Ramos (cell line): ENCODE results near the gene ERBB2.
"Not testable (repeated sequence)": the region's sequence is repeated elsewhere in the genome, so short reads cannot be mapped to it uniquely, and the experiment has no call there.

Source experiments
- in situ Hi-C: fragments of 300-500 bp; cut with MboI; formaldehyde crosslinking; loops from one replicate; pipeline ENCODE4 v1.14.3; 2022; ENCODE audit warnings: low sequenced_read_pairs; ENCODE audit not compliant: unreplicated experiment

Gene ERBB2

DNA sequence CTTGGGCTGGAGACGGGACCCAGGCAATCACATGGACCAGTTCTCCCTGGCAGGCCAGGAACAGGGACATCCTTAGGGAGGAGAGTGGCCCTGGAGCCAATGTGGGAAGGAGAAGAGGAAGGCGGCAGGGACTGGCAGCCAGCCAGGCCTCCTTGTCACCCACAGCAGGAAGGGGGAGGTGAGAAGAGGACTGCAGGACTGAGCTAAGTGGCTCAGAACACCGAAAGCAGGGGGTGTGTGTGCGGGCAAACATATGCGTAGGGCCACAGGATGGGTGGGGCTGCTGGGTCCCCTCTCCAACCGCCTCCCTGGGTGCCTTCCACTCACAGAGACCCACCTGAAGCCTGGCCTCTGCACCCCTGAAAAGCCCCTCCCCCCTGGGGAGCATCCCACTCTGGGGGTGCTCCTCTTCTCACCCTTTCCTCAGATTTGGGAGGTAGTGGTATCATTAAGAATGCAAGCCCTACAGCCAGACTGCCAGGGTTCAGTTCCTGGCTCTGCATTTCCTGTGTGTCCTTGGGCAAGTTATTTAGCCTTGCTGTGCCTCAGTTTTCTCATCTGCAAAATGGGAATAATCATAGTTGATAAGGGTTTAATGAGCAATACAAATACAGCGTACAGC is 23.6 kb upstream of the ERBB2 start:
- in situ Hi-C loops: no loop called here

DNA sequence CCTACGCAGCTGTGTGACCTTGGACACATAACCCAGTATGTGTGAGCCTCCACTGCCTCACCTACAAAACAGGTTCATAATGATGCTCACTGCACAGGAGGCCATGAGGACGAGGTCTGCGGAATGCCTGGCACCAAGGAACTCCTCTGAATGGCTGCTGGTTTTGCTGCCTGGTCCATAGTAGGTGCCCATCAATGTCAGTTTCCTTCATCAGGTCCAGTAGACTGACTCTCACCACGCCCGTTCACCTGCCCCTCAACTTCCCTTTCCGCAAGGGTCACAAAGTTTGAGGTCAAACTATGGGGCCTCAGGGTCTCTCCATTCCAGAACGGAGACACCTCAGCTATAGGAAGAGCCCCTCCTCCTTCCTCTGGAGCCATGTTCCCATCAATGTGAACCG is 22.8 kb upstream of the ERBB2 start:
- in situ Hi-C loops: no loop called here

DNA sequence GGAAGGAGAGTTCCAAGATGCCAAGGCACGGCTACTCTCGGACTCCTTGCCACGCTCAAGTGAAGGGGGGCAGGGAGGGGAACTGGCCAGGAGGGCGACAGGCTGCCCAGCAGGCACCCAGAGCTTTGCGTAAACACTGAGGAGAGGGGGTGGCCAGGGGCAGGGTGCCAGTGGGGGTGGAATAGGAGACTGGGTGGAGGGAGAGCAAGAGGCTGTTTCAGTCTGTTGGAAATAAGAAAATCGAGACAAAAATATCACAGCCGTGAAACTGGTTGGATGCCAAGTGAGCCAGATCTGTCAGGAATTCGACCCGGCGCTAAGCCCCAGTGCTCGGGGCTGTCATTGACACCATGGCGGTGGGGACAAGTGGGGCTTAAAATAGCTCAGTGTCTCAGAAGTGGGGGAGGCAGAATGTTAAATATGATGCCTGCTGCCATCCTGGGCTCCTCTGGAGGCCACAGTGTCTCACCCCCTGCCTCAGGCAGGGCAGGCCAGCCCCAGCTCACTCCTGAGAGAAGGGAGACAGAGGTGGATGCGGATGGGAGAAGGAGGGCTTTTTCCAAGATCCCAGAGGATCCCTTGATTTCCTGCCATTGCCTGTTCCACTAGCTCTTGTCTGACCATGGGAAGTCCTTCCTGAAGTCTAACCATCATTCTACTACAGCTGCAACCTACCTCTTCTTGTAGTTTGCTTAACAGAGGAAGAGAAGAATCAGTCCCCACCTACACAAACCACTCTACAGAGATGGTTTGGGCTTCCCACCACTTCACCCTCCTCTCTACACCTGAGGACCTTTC is 22.1 kb upstream of the ERBB2 start:
- in situ Hi-C loops: no loop called here

DNA sequence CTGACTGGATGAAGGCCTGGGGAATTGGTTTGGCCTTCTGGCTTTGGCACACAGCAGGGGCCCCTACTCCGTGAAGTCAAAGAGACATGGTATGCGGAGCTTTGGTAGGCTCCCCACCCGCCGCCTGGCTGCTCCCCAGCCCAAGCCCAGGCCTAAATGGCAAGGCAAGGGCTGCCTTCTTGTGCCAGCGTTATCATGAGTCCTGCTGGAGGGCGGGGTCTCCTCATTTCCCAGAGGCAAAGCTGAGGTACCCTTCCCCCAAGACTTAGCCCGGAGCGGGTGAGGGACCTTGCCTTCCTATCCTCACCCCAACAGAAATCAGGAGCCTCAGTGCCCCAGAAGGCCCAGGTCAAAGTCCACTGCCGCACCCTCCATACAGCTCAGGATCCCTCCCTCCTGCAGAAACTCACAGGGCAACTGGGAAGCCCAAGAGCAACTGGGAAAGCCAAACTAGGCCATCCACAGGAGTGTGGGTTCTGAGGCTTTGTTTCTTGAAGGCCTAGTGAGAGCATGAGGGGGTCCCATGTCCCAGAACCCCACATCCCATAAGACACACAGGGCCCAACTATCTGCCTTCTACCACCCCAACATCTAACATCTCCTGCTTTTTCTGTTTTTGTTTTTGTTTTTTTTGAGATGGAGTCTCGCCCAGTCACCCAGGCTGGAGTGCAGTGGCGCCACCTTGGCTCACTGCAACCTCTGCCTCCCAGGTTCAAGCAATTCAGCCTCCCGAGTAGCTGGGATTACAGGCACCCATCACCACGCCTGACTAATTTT is 21.3 kb upstream of the ERBB2 start:
- in situ Hi-C loops: no loop called here

DNA sequence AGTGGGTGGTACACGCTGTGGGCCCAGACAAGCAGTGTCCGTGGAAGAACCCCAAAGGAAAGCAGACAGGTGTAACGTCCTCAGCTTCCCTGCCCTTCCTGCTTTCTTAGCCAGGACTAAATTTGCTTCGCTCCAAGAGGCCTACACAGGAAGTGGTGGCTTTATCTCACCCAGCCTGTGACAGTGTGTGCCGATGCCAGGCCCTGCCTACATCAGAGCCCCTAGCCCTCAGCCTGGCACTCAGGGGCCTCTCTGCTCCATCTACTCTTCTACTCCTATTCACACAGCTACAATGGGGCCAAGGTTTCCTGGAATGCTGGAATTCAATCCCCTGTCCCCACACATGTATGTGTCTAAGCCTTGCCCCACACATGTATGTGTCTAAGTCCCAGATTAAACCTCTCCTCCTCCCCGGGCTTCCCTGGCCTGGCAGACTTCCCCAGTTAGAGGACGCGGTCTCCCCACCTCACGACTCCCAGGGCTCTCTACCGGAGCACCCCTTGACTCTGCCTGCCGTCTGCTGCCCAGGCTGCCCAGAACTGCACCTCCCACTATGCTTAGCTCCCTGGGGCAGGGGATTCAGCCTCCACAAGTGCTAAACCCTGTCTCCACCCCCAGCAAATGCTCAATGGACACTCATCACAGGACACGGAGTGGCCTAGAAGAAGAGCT is 20.2 kb upstream of the ERBB2 start:
- in situ Hi-C loops: no loop called here

DNA sequence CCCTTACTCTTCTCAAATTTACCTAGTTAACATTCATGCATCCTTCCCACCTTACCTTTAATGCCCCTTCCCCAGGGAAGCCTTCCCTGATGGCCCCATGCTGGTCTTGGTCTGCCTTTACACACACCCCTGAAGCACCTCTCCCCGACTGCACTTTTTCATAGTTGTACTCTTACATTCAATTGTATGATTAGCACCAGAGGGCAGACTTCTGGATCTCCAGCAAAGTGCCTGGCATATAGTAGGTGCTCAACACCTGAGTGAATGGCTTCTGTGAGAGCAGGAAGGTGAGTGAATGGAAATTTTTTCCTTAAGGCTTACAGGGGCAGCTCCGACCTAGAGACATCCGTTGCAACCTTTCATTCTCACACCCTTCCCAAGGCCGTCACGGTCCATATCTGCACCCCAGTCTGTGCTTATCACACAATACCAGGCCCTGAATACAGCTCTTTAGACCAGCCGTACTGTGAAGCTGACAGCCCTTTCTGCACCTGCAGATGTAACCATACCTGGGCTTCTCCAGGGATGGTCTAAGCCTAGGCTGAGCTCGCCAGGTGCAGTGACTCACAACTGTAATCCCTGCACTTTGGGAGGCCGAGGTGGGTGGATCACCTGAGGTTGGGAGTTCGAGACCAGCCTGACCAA is 16.4 kb upstream of the ERBB2 start:
- in situ Hi-C loops: no loop called here

DNA sequence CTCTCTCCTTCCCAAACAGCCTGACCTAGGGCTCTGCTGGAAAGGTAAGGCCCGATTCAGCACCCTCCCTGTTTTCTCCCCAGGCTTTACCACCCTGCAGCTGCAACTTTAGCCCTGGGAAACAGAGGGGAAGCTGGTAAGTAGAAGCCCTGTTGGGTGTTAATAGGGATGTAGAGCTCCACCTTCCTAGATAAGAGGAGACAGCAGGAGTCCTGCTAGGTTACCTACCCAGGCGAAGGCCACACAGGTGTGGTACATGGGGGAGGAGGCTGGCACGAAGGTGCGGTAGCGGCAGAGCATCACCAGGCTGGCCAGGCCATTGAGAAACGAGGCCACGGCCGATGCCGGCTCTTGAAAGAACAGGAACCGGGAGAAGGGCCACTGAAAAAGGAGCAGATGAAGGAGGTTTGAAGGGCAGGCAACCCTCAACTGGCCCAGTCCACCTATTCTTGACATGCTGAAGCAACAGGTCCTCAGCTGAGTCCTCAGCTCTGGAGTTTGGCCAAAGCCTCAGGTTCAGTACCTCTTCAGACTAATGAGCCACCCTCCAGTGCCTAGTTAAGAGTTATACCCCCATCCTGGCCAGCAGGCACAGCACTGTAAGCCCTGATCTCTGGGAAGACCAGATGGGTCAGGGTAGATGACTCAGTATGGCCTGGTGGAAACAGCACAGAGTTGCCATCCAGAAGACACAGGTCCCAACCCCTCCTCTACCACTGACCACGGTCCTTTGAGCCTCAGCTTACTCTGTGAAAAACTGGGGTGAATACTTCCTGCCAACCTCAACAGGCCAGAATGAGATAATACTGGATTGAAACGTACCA is 15.3 kb upstream of the ERBB2 start:
- in situ Hi-C loops: no loop called here

DNA sequence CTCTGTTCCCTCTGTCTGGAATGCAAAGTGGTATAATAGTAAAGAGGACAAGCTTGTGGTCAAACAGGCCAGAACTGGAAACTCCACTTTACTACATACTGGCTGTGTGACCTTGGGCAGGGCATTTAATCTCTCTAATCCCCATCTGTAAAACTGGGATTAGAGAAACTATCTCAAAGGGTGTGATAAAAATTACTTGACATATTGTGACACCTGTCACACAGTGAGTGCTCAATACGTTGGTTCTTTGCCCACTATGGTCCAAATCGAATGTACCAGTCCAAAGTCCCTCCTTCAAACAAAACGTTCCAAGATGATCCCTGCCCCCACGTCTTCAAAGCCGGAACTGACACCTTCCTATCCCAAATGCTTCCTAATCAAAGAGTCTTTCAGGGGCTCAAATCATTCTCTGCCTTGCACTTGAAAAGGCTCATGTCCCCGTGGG is 12.7 kb upstream of the ERBB2 start:
- in situ Hi-C loops: no loop called here

DNA sequence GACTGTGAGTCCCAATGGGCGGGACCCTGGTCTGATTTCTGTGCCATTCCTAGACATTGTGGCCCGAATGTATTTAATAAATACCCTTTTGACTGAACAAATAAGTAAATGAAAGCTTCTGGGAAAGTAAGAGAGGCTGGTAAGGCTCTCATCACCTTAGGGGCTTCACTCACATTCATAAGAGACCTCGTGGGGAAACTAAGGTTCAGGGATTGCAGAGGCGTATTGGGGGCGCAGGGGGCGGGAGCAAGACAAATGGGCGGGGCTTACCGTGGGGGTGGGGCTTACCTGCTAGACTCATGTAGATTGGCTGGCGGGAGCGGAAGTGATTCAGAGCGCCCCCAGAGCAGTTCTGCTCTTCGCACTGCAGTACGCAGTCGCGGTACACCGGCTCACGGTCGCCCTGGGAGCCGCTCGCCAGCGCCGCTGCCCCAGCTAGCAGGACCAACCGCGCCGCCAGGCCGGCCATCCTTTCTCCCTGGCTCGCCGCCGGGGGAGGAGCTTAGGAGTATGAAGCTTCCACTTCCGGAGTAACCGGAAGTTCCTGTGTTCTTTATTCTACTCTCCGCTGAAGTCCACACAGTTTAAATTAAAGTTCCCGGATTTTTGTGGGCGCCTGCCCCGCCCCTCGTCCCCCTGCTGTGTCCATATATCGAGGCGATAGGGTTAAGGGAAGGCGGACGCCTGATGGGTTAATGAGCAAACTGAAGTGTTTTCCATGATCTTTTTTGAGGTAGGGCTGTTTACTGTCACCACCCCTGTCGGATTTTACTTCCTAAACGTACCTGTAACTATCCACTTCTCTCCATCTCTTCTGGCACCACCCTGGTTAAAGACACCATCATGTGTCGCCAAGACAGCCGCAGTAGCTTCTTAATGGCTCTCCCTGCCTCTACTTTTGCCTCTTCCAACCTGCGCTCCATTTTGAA is 12.1 kb upstream of the ERBB2 start, which contains the start of gene PGAP3:
Gene PGAP3, minus strand, starts transcription at position 512 of the 929 bp plus-strand sequence. Its CDS starts 43 bp downstream, at position 469.
- in situ Hi-C loops: no loop called here

DNA sequence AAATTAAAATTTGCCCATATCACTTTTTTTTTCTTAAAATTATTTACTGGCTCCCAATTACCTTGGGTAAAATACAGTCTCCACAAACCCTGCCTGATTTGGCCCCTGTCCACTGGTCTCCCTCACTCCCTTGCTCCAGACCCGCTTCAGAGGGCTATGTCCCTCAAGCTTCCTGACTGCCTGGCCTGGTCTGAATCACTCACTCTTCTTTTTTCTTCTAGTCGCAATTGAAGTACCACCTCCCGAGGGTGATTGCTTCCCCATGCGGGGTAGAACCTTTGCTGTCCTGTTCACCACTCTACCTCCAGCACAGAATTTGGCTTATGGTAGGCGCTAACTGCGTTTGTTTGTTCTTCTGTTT is 11.4 kb upstream of the ERBB2 start:
- in situ Hi-C loops: no loop called here

DNA sequence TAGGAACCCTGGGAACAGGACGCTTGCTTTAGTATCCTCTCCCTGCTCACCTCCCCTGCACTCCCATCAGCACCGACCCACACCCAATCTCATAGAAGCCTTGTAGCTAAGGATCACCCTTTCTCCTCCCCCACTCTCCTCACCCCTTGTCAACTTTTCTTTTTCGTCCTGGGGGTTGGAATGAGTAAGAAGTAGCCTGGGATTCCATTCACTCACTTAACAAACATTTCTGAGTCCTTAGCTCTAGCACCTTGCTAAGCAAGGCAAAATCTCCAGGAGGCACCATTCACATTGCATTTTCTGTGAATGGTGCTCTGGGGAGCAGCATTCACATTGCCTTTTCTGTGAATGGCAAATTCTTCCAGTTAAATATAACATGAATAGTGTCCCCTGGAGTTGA is 10.9 kb upstream of the ERBB2 start:
- in situ Hi-C loops: no loop called here

DNA sequence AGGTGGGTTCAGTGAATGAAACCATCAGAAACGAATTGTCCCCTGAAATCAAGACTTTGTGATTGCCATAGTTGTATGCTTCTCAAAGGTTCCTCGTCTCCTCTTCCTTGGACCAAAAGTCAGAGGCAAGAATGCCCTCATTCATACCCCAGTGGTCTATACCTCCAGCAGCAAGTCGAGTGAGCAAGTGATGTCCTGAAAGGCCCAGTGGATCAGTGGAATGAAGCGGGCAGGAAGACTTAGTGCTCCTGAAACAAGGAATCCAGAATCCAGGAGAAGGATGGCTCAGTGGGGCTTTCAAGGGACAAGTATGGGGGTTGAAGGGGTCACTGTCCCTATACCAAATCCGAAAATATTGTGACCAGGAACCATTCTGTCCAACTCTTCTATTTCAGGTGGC is 5.3 kb upstream of the ERBB2 start:
- in situ Hi-C loops: no loop called here

DNA sequence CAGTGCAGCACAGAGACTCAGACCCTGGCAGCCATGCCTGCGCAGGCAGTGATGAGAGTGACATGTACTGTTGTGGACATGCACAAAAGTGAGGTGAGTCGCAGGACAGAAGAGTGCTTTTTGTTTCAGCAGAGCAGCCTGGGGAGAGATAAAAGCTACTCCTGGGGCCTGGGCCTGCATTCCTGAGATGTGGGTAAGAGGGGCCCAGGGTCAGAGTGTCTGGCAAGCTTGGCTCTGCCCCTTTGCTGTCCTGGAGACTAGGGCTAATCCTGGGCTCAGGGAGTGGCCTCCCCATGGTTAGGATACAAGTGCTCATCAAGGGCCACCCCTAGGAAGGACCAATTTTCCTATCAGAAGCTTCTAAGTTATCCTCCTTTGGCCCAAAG is 4.8 kb upstream of the ERBB2 start:
- in situ Hi-C loops: no loop called here

DNA sequence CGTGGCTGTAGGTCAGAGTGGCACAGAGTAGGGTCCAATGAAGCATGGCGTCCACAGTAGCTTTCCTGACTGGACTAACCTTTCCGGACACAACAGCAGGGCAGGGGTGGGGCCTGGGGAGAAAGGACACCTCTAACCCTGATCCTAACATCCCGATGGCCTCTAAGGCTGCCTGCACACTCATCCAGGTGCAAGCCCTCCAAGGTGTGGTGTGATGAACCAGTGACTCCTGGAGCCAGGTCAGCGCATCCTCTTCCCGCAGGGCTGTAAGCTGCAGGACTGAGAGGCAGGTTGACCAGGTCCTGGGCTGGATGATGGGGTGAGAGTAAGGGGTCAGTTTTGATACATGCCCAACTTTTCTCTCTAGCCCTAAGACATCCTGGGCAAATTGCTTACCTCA is 3.1 kb upstream of the ERBB2 start:
- in situ Hi-C loops: no loop called here

DNA sequence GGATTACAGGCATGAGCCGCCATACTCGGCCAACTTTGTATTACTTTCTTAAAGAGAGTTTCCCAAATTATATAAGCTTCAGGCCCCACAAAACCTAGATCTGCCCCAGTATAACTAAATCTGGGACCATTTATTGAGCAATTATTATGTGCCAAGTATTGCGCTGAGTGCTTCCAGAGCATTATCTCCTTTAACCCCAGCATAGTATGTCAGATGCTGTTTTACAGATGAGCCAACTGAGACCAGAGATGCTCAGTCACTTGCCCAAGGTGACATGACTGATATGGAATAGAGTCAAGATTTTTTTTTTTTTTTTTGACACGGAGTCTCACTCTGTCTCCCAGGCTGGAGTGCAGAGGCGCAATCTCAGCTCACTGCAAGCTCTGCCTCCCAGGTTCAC is 1.9 kb upstream of the ERBB2 start:
- in situ Hi-C loops: no loop called here

DNA sequence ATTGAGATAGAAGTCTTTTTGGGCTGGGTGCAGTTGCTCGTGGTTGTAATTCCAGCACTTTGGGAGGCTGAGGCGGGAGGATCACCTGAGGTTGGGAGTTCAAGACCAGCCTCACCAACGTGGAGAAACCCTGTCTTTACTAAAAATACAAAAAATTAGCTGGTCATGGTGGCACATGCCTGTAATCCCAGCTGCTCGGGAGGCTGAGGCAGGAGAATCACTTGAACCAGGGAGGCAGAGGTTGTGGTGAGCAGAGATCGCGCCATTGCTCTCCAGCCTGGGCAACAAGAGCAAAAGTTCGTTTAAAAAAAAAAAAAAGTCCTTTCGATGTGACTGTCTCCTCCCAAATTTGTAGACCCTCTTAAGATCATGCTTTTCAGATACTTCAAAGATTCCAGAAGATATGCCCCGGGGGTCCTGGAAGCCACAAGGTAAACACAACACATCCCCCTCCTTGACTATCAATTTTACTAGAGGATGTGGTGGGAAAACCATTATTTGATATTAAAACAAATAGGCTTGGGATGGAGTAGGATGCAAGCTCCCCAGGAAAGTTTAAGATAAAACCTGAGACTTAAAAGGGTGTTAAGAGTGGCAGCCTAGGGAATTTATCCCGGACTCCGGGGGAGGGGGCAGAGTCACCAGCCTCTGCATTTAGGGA is 577 bp upstream of the ERBB2 start:
- in situ Hi-C loops: not testable (repeated sequence)

DNA sequence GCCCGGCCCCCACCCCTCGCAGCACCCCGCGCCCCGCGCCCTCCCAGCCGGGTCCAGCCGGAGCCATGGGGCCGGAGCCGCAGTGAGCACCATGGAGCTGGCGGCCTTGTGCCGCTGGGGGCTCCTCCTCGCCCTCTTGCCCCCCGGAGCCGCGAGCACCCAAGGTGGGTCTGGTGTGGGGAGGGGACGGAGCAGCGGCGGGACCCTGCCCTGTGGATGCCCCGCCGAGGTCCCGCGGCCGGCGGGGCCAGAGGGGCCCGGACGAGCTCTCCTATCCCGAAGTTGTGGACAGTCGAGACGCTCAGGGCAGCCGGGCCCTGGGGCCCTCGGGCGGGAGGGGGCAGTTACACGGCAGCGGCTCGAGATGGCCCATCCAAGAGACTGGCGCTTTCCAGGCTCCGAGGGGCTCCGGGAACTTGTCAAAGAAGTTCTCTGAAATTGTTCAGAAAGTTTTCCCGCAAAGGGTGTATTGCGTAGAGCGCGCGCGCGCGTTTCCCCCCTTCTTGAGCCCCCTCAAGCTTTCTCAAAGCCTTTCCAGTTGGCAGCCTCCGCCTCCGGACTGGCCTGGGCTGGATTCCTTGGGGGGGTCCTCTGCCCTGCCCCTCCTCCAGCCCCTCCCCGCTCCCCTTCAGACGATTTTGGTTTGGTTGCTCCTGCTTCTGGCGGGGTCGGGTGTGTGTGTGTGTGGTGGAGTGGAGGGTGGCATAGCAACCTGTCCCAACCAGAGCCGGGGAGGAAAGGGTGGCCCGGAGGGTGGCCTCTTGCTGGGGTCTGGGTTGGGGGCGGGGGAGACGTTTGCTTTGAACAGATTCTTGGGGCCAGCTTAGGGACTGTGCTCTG is 504 bp downstream of the ERBB2 start:
- in situ Hi-C loops: no loop called here
